Measurements from ENCODE around the gene RNF138.

The RNF138 gene

GRCh38 chr18:32126538-32126937, 34.9 kb downstream of the RNF138 start:
- no peaks in the 10 kb centered on the region for H3F3A ChIP-seq (ENCODE audit: low read depth)
- no peaks in the 10 kb centered on the region for H3K9me3 ChIP-seq (ENCODE audit: insufficient read depth, low read depth, low read length)
- no peak overlapping the region for H3K4me3 ChIP-seq (ENCODE audit: low read length, poor library complexity, severe bottlenecking)
- H3K4me1 ChIP-seq (ENCODE audit: insufficient read depth, low read length, poor library complexity, severe bottlenecking) = no peaks in the 10 kb centered on the region
- H4K20me1 ChIP-seq (ENCODE audit: insufficient read depth, low read length, poor library complexity, severe bottlenecking) = peaks cover 5% of the 10 kb centered on the region
- no peak overlapping the region for H3K9ac ChIP-seq (ENCODE audit: low read depth, low read length, poor library complexity, severe bottlenecking)
- peaks cover 10% of the 10 kb centered on the region; the same call in 1 of the 2 replicates for H3K79me2 ChIP-seq (ENCODE audit: insufficient read depth, low read length)
- no peaks in the 10 kb centered on the region for H3K9me2 ChIP-seq (replicated peaks; ENCODE audit: low read depth, low read length)
- TF ChIP-seq CTCF (conservative IDR thresholded peaks at IDR 0.05; ENCODE audit: low read length) (no peak), EZH2phosphoT487 (IDR thresholded peaks at IDR 0.05; ENCODE audit: borderline replicate concordance) (no peak)
- no peaks in the 10 kb centered on the region for H3K27me3 ChIP-seq (ENCODE audit: insufficient read depth, low read length, poor library complexity, severe bottlenecking)
- H3K4me2 ChIP-seq (ENCODE audit: low read depth, low read length, poor library complexity, severe bottlenecking) = no peak overlapping the region
- peaks cover 93% of the 10 kb centered on the region for H3K36me3 ChIP-seq (ENCODE audit: insufficient read depth, low read length)
- H2AFZ ChIP-seq (ENCODE audit: low read length) = no peak overlapping the region

GRCh38 chr18:32135625-32136024, 44.0 kb downstream of the RNF138 start:
- H3K79me2 ChIP-seq (ENCODE audit: insufficient read depth, low read length) = no peaks in the 10 kb centered on the region
- H3K4me1 ChIP-seq (ENCODE audit: insufficient read depth, low read length, poor library complexity, severe bottlenecking) = peaks cover 9% of the 10 kb centered on the region
- H4K20me1 ChIP-seq (ENCODE audit: insufficient read depth, low read length, poor library complexity, severe bottlenecking) = no peaks in the 10 kb centered on the region
- no peak overlapping the region for H3K4me2 ChIP-seq (ENCODE audit: low read depth, low read length, poor library complexity, severe bottlenecking)
- no peaks in the 10 kb centered on the region for H3K27me3 ChIP-seq (ENCODE audit: insufficient read depth, low read length, poor library complexity, severe bottlenecking)
- peaks cover 17% of the 10 kb centered on the region for H3K36me3 ChIP-seq (ENCODE audit: insufficient read depth, low read length)
- no peak overlapping the region for H3K4me3 ChIP-seq (ENCODE audit: low read length, poor library complexity, severe bottlenecking)
- no peak overlapping the region for H2AFZ ChIP-seq (ENCODE audit: low read length)
- H3F3A ChIP-seq (ENCODE audit: low read depth) = no peaks in the 10 kb centered on the region
- H3K9me2 ChIP-seq (replicated peaks; ENCODE audit: low read depth, low read length) = no peaks in the 10 kb centered on the region
- TF ChIP-seq CTCF (conservative IDR thresholded peaks at IDR 0.05; ENCODE audit: low read length) (no peak), EZH2phosphoT487 (IDR thresholded peaks at IDR 0.05; ENCODE audit: borderline replicate concordance) (no peak)
- no peaks in the 10 kb centered on the region for H3K9me3 ChIP-seq (ENCODE audit: insufficient read depth, low read depth, low read length)
- no peak overlapping the region for H3K9ac ChIP-seq (ENCODE audit: low read depth, low read length, poor library complexity, severe bottlenecking)

GRCh38 chr18:32138332-32138982, 46.8 kb downstream of the RNF138 start:
- no peaks in the 10 kb centered on the region for H3K36me3 ChIP-seq (ENCODE audit: insufficient read depth, low read length)
- no peaks in the 10 kb centered on the region for H3K79me2 ChIP-seq (ENCODE audit: insufficient read depth, low read length)
- H3F3A ChIP-seq (ENCODE audit: low read depth) = no peaks in the 10 kb centered on the region
- no peaks in the 10 kb centered on the region for H3K27me3 ChIP-seq (ENCODE audit: insufficient read depth, low read length, poor library complexity, severe bottlenecking)
- H4K20me1 ChIP-seq (ENCODE audit: insufficient read depth, low read length, poor library complexity, severe bottlenecking) = no peaks in the 10 kb centered on the region
- no peaks in the 10 kb centered on the region for H3K9me2 ChIP-seq (replicated peaks; ENCODE audit: low read depth, low read length)
- H3K4me1 ChIP-seq (ENCODE audit: insufficient read depth, low read length, poor library complexity, severe bottlenecking) = peaks cover 9% of the 10 kb centered on the region
- TF ChIP-seq CTCF (conservative IDR thresholded peaks at IDR 0.05; ENCODE audit: low read length) (no peak), EZH2phosphoT487 (IDR thresholded peaks at IDR 0.05; ENCODE audit: borderline replicate concordance) (no peak)
- no peak overlapping the region for H2AFZ ChIP-seq (ENCODE audit: low read length)
- H3K9ac ChIP-seq (ENCODE audit: low read depth, low read length, poor library complexity, severe bottlenecking) = no peak overlapping the region
- peak overlapping the region; percentile 46 for H3K4me2 ChIP-seq (ENCODE audit: low read depth, low read length, poor library complexity, severe bottlenecking)
- peak overlapping the region; percentile 39 for H3K4me3 ChIP-seq (ENCODE audit: low read length, poor library complexity, severe bottlenecking)
- no peaks in the 10 kb centered on the region for H3K9me3 ChIP-seq (ENCODE audit: insufficient read depth, low read depth, low read length)
